HG03066 (cell line): Measurements from ENCODE around the gene NOL6.
"Not testable (repeated sequence)": the region's sequence is repeated elsewhere in the genome, so short reads cannot be mapped to it uniquely, and the experiment has no call there.

ENCODE experiments used
- ATAC-seq: cut with Tn5 transposase; IDR thresholded peaks from one replicate; pipeline ENCODE4 v1.9.1; 2021; ENCODE audit warnings: low read depth; ENCODE audit not compliant: unreplicated experiment

NOL6 gene

GRCh38 chr9:33436445-33436844 lies 37.3 kb downstream of the NOL6 start:
- ATAC-seq, result no peak

GRCh38 chr9:33435821-33436277 lies 37.9 kb downstream of the NOL6 start:
- no peak for ATAC-seq

GRCh38 chr9:33434317-33435105 lies 39.2 kb downstream of the NOL6 start:
- ATAC-seq, result no peak

DNA sequence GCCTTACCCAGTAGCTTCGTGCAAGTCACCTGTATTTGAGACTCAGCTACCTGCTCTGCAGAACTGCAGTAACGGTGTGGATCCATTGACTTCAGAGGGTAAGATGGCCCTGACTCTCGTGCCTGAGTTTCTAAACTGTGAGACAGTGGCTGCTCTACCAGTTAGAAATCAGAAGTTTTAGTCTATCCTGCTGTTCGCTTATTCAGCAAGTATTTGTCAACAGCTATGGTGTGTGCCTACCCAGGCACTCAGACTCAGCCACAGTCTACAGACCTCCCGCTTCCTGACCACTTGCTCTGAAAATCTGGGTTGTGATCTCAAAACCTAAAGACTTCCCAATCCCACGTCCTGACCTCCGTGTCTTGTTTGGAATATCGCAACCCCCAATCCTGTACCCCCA lies 39.9 kb downstream of the NOL6 start:
- ATAC-seq, result no peak

DNA sequence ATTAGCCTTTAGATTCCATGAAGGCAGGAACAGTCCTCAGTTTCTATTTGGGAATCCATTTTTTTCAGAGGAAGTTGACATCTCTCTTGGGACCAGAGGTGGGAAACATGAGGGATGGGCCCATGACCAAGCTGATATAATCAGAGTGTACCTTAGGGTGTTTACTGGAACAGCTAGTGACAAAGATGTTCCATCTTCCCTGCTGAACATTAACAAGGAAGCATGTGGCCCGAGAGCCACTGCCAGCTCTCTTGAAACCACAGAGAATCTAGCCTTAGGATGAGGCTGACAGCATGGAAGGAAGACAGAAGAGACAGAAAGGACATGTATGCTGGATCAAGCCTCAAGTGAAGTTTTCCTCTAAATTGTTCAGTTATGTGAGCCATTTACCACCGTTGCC lies 42.3 kb downstream of the NOL6 start:
- no peak for ATAC-seq

- no peak for ATAC-seq
Measured at GRCh38 chr9:33430942-33431341, 42.8 kb downstream of the NOL6 start.

- no peak for ATAC-seq
Measured at GRCh38 chr9:33429256-33429985, 44.3 kb downstream of the NOL6 start.

GRCh38 chr9:33426843-33427293 lies 46.9 kb downstream of the NOL6 start:
- ATAC-seq, result no peak

DNA sequence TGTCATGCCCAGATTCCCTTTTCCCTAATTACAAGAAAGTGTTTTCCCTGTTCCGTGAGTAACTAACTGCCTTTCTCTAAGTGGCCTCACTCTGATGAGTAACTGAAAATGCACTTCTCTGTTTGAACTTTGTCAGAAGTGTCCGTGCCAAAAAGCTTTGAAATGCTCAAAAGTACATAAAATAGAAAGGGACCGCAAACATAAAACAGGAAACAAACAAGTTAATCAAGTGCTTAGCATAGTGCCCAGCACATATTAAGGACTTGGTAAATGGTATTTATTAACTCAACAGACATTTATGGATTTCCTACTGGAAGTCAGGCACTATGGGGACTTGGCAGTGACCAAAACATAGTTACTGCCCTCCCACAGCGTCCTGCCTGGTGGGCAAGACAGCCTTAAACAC lies 48.6 kb downstream of the NOL6 start:
- ATAC-seq, result no peak

GRCh38 chr9:33424492-33424891 lies 49.2 kb downstream of the NOL6 start:
- not testable (repeated sequence) for ATAC-seq

DNA sequence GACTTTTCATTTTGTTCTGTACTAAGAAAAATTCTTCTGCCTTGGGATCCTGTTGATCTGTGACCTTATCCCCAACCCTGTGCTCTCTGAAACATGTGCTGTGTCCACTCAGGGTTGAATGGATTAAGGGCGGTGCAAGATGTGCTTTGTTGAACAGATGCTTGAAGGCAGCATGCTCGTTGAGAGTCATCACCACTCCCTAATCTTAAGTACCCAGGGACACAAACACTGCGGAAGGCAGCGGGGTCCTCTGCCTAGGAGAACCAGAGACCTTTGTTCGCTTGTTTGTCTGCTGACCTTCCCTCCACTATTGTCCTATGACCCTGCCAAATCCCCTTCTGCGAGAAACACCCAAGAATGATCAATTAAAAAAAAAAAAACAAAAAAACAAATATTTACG lies 49.7 kb downstream of the NOL6 start:
- not testable (repeated sequence) for ATAC-seq

- no peak for ATAC-seq
Measured at GRCh38 chr9:33419708-33420303, 53.9 kb downstream of the NOL6 start.

DNA sequence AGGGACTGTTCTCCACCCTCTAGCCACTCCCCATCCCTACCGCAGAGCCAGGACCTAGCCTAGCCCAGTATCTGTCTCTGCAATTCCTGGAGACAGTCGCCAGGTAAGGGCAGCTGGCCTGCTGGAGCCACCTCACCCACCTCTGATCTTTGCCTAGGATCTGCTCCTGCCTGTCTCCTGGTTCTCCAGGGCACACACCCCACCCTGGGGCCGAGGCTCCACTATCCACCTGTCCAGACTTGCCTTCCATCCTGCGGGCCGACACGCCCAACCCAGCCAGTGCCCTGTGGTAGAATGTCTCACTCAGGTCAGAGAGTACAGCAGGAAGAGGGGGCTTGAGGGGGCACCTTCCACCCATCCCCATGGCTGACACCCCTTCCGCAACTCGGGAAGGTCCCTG lies 55.6 kb downstream of the NOL6 start:
- ATAC-seq, result no peak

- ATAC-seq, result no peak
Measured at GRCh38 chr9:33416996-33417395, 56.7 kb downstream of the NOL6 start.

- no peak for ATAC-seq
Measured at GRCh38 chr9:33415501-33416038, 58.2 kb downstream of the NOL6 start.

- ATAC-seq, result no peak
Measured at GRCh38 chr9:33414889-33415500, 58.7 kb downstream of the NOL6 start.

DNA sequence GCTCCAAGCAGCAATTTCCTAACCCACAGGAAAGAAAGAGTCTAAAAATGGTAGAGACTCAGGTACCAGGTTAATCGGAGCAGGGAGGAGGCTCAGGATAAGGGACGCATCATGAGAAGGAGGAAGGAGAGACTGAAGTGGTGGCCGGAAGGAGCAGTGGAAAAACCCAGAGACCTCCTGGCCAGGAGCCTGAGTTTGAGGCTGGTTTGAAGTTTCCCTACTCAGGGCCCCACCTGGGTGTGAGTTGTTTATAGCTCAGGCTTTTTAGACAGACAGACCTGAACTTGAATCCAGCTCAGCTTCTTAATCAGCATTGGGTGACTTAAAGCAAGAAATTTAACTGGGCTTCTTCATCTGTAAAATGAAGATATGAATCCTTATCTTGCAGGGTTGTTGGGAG lies 59.5 kb downstream of the NOL6 start:
- no peak for ATAC-seq
